GM18517 (cell line): ENCODE measurements around the gene TENM4.
"Not testable (repeated sequence)": the region's sequence is repeated elsewhere in the genome, so short reads cannot be mapped to it uniquely, and the experiment has no call there.

ENCODE experiments used
- ATAC-seq: cut with Tn5 transposase; IDR thresholded peaks from one replicate; pipeline ENCODE4 v1.9.1; 2021; ENCODE audit warnings: mild to moderate bottlenecking, moderate library complexity; ENCODE audit not compliant: unreplicated experiment

TENM4 gene

DNA sequence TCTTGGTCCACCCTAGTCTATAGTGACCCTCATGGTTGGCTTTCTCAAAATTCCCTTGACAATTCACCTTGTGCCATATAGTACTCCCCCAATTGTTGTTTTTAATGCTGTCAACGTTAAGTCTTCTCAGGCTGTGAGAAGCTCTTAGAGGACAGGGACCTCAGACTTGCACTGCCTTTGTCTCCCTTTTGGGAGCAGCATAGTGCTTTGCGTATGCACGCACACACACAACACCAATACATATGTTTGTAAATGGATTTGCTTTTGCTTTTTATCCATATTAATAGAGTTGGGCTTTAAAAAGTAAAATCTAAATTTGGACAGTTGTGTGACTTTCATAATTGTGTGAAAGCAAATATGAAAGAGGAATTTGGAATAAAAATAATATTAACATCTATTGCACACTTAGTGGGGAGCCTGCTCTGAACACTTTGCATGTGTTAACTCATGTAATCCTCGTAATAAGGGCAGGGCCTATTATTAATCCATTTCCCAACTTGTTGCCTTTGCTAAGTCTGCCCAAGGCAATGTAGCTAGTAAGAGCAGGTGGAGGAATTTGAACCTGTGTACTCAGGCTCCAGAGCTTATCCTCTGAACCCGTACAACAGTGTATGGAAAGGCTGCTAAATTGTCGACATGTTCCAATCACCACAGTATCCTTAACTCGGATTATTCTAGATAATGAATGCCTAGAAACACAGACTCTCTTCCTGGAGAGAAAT lies 608.4 kb downstream of the TENM4 start:
- no peak for ATAC-seq

DNA sequence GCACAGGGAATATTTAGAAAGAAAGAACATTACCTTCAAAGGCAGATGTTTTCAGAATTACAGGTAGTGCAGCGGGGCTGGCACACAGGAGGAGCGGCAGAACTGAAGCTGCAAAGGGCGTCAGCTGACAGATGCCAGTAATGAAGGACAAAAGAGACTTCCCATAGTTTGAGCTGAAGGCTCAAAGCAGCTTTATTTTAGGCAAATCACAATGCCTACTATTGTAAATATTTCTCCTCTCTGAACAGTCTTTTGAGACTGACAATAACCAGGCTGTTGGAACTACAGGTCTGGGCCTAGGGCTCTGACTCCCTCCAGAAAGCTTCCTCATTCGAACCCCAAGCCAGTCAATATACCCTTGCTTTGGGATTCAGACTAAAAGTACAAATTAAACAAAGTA lies 609.3 kb downstream of the TENM4 start:
- no peak for ATAC-seq

GRCh38 chr11:78830277-78830819 lies 610.5 kb downstream of the TENM4 start:
- no peak for ATAC-seq

GRCh38 chr11:78829146-78829545 lies 611.7 kb downstream of the TENM4 start:
- ATAC-seq, result no peak

- ATAC-seq, result no peak
Observed at GRCh38 chr11:78828676-78829075, 612.2 kb downstream of the TENM4 start.

DNA sequence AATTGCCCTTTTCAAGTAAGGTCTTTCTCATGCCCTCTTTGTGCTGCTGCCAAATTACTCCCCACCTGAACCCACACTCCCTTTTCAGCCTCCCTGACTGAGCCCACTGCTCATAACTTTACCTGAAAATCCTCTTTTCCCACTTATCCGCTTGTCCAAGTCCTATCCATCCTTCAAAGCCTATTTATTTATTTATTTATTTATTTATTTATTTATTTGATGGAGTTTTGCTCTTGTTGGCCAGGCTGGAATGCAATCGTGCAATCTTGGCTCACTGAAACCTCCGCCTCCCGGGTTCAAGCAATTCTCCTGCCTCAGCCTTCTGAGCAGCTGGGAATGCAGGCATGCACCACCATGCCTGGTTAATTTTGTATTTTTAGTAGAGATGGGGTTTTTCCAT lies 613.5 kb downstream of the TENM4 start:
- ATAC-seq, result not testable (repeated sequence)

DNA sequence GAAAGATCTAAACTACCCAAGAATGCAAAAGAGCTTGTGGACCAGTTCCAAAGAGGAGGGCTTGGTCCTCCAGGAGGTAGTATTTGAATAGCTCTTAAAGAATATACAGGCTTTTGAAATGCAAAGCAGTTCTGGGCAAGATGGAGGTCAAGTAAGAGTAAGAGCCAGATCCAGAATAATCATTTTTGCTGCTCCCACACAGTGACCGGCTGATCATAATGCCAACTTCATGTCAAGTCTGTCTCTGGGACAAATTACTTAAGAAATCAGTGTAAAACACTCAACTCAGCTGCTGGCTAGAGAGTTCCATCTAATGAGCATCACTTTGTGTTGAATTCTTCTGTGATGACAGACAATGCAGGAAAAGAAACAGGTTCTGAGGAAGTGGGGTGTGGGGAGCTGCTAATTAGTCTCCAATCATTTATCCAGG lies 615.2 kb downstream of the TENM4 start:
- ATAC-seq, result no peak

DNA sequence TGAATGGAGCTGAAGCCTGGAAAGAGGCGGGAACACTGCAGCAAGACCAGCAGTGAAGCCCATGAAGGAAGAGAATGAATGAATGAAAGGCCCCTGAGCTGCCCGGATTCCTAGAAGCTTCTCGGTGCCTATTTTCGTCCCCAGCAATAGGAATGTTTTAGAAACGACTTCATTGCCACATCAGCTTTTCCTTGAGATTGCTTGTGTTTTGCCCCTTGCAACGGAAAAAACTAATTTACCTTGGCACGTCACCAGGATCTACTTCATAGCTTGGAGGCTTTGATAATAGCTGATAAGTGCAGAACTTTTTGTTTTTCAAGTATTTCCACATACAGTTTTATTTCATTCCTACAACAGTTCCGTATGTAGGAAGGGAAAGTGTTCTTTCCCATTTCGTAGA lies 617.2 kb downstream of the TENM4 start:
- ATAC-seq, result no peak

DNA sequence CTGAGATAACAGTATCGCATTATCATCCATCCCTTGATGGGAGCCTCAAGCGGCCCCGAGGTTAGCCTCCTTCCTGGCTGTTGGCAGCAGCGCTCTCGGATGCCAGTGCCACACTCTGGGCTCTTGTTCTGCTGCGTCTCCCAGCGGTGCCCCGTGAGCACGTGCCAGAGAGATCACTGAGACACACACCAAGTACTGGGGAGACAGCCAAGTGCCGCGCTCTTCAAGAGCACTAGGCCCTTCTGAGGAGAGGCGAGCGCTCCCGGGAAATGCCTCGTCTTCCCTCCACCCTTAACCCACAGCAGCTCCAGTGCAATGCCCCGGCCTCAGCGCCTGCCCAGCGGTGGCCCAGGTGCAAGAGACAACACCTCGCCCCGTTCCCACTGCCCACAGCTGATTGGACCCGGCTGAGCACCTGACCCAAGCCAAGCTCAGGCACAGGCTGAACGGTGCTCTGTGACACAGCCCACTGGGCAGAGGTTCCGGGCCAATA lies 617.9 kb downstream of the TENM4 start:
- ATAC-seq, result no peak

GRCh38 chr11:78821371-78822306 lies 619.2 kb downstream of the TENM4 start:
- ATAC-seq, result no peak

DNA sequence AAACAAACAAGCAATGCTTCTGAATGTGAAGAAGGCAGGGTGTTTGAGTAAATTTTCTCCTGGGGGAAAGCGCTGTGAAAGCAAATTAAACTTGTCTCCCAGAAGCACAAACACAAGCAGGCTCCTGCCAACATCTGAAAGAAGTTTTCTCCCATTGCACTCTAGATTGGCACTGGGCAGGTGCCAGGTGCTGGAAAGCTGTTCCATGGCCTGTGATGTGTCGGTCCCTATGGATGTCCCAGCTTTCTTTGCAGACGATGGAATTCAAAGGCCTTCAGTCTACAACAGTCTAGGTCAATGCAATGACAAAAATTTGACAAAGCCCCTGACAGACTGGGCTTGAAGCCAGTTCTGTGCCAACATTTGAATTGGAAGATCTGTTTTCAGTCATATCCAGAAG lies 620.1 kb downstream of the TENM4 start:
- no peak for ATAC-seq

- no peak for ATAC-seq
Observed at GRCh38 chr11:78818201-78818600, 622.6 kb downstream of the TENM4 start.

- no peak for ATAC-seq
Observed at GRCh38 chr11:78815831-78816230, 625.0 kb downstream of the TENM4 start.

GRCh38 chr11:78812513-78813293 lies 628.1 kb downstream of the TENM4 start:
- no peak for ATAC-seq

- no peak for ATAC-seq
Observed at GRCh38 chr11:78810559-78811009, 630.2 kb downstream of the TENM4 start.

GRCh38 chr11:78809931-78810541 lies 630.8 kb downstream of the TENM4 start:
- ATAC-seq, result no peak

DNA sequence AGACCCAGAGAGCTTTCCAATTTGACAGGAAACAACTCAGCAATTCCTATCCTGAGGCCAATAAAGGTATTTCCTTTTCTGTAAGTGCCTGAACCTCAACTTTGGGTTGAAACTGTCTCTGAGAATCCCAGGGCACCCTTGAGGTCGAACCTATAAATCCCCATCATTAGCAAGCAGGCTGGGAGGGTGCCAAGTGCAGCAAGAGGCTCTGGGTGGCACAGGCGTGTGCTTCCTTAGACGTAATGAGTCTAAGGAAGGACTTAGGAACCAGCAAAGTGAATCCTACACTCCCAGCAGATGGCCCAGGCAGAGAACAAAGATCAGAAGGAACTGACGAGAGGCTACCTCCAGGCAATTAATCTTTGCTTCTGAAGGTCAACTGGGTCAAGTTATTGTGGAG lies 631.9 kb downstream of the TENM4 start:
- ATAC-seq, result no peak

- no peak for ATAC-seq
Observed at GRCh38 chr11:78807351-78807750, 633.5 kb downstream of the TENM4 start.

- ATAC-seq, result no peak
Observed at GRCh38 chr11:78806214-78807004, 634.4 kb downstream of the TENM4 start.
